KMS-11 (cell line): ENCODE measurements around the gene HSPA4L.
A peak's percentile ranks its signal among the peaks of the same experiment; 100 is the strongest.

Source experiments
- H2AFZ ChIP-seq: fragments of 200-600 bp; sonication (generic); 2 replicates; pipeline ENCODE4 v1.6.1; 2016; ENCODE audit warnings: antibody characterized with exemption, mixed run types, low read depth
- H3K27ac ChIP-seq: fragments of 200-600 bp; sonication (generic); 2 replicates; pipeline ENCODE4 v1.6.1; 2016; ENCODE audit warnings: mild to moderate bottlenecking, mixed run types
- H3K27me3 ChIP-seq: fragments of 200-600 bp; sonication (generic); 2 replicates; pipeline ENCODE4 v1.6.1; 2017; ENCODE audit warnings: mild to moderate bottlenecking, low read depth, mixed run types, moderate library complexity; ENCODE audit not compliant: insufficient read depth
- H3K36me3 ChIP-seq: fragments of 200-600 bp; sonication (generic); 2 replicates; pipeline ENCODE4 v1.6.1; 2017; ENCODE audit warnings: mild to moderate bottlenecking, mixed run types; ENCODE audit not compliant: insufficient read depth
- H3K4me1 ChIP-seq: fragments of 200-600 bp; sonication (generic); 2 replicates; pipeline ENCODE4 v1.6.1; 2016; ENCODE audit warnings: mild to moderate bottlenecking, low read depth, mixed run types; ENCODE audit not compliant: poor library complexity, severe bottlenecking
- H3K4me2 ChIP-seq: fragments of 200-600 bp; sonication (generic); 2 replicates; pipeline ENCODE4 v1.7.0; 2016; ENCODE audit warnings: mild to moderate bottlenecking, mixed run types
- H3K4me3 ChIP-seq: fragments of 200-600 bp; sonication (generic); IDR thresholded peaks from 2 replicates; pipeline ENCODE4 v1.6.1; 2017; ENCODE audit warnings: low read depth, low read length, mixed read lengths; ENCODE audit not compliant: insufficient read depth
- H3K79me2 ChIP-seq: fragments of 200-600 bp; sonication (generic); 2 replicates; pipeline ENCODE4 v1.6.1; 2016; ENCODE audit warnings: low read depth, mixed run types; ENCODE audit not compliant: insufficient read depth
- H3K9ac ChIP-seq: fragments of 200-600 bp; sonication (generic); 2 replicates; pipeline ENCODE4 v1.6.1; 2016; ENCODE audit warnings: mild to moderate bottlenecking, mixed run types
- H4K20me1 ChIP-seq: fragments of 200-600 bp; sonication (generic); 2 replicates; pipeline ENCODE4 v1.6.1; 2016; ENCODE audit warnings: mild to moderate bottlenecking, mixed run types; ENCODE audit not compliant: insufficient read depth
- CTCF ChIP-seq: fragments of 200-600 bp; sonication (generic); conservative IDR thresholded peaks from 2 replicates; pipeline ENCODE4 v1.6.1; 2017; ENCODE audit warnings: low read depth, mild to moderate bottlenecking, antibody characterized with exemption, low read length, moderate library complexity, mixed read lengths

The HSPA4L gene

GRCh38 chr4:127880763-127881562, 98.8 kb downstream of the HSPA4L start, which contains the start of gene PLK4:
TSS of gene PLK4 (plus strand) at chr4:127880893. CDS start at chr4:127881135, 242 bp downstream.
- peak within 1 kb of the TSS; percentile 98 for H3K9ac ChIP-seq
- no peaks in the 10 kb centered on the region for H4K20me1 ChIP-seq
- H3K36me3 ChIP-seq = peaks cover 15% of the 10 kb centered on the region; the same call in 1 of the 2 replicates
- H3K79me2 ChIP-seq = peaks cover 20% of the 10 kb centered on the region; the same call in 1 of the 2 replicates
- no peaks in the 10 kb centered on the region for H3K27me3 ChIP-seq
- peak within 1 kb of the TSS; percentile 94 for H3K27ac ChIP-seq
- no peak for TF ChIP-seq CTCF
- H2AFZ ChIP-seq = peak within 1 kb of the TSS; percentile 93
- peaks cover 28% of the 10 kb centered on the region for H3K4me1 ChIP-seq
- H3K4me2 ChIP-seq = peak within 1 kb of the TSS; percentile 67
- H3K4me3 ChIP-seq = no peak within 1 kb of the TSS

- Histone ChIP-seq H2AFZ (peak overlapping the region; percentile 93), H3K27me3 (no peaks in the 10 kb centered on the region), H3K4me2 (peak overlapping the region; percentile 67), H3K36me3 (peaks cover 20% of the 10 kb centered on the region; the same call in 1 of the 2 replicates), H3K4me3 (no peak overlapping the region), H3K27ac (peak overlapping the region; percentile 94; the same call in 1 of the 2 replicates), H4K20me1 (no peaks in the 10 kb centered on the region), H3K79me2 (peaks cover 20% of the 10 kb centered on the region; the same call in 1 of the 2 replicates), H3K9ac (peak overlapping the region; percentile 98; the same call in 1 of the 2 replicates), H3K4me1 (peaks cover 24% of the 10 kb centered on the region)
- no peak for TF ChIP-seq CTCF
These were observed 99.4 kb downstream of the HSPA4L start for GRCh38 chr4:127881563-127881864.

- H3K79me2 ChIP-seq = peaks cover 6% of the 10 kb centered on the region; the same call in 1 of the 2 replicates
- peaks cover 50% of the 10 kb centered on the region; the same call in 1 of the 2 replicates for H3K36me3 ChIP-seq
These were observed 106.4 kb downstream of the HSPA4L start for GRCh38 chr4:127888559-127888958.

GRCh38 chr4:127889903-127890302, 107.8 kb downstream of the HSPA4L start:
- Histone ChIP-seq H3K36me3 (peaks cover 51% of the 10 kb centered on the region; the same call in 1 of the 2 replicates), H4K20me1 (no peaks in the 10 kb centered on the region), H3K79me2 (peaks cover 6% of the 10 kb centered on the region; the same call in 1 of the 2 replicates), H3K4me2 (no peak overlapping the region), H2AFZ (no peak overlapping the region), H3K9ac (no peak overlapping the region), H3K4me1 (no peaks in the 10 kb centered on the region), H3K4me3 (no peak overlapping the region), H3K27ac (no peak overlapping the region), H3K27me3 (no peaks in the 10 kb centered on the region)
- no peak for TF ChIP-seq CTCF

More at GRCh38 chr4:127888559-127888958, 106.4 kb downstream of the HSPA4L start:
- Histone ChIP-seq H4K20me1 (no peaks in the 10 kb centered on the region), H3K9ac (no peak overlapping the region), H3K27ac (no peak overlapping the region), H3K27me3 (no peaks in the 10 kb centered on the region), H3K4me3 (no peak overlapping the region), H3K4me2 (no peak overlapping the region), H3K4me1 (no peaks in the 10 kb centered on the region), H2AFZ (no peak overlapping the region)
- no peak for TF ChIP-seq CTCF
